Skeletal muscle satellite cell (primary cell): ENCODE measurements around the gene RIMBP2.

Experiments
- H3K27me3 ChIP-seq: 2 replicates; pipeline ENCODE4 v1.7.0; 2013; ENCODE audit warnings: low read length; ENCODE audit not compliant: control insufficient read depth, insufficient read depth
- H3K36me3 ChIP-seq: 2 replicates; pipeline ENCODE4 v1.7.0; 2013; ENCODE audit warnings: mild to moderate bottlenecking, control low read depth, low read length; ENCODE audit not compliant: insufficient read depth
- H3K4me1 ChIP-seq: 2 replicates; pipeline ENCODE4 v1.7.0; 2013; ENCODE audit warnings: low read length; ENCODE audit not compliant: control insufficient read depth, insufficient read depth
- H3K4me2 ChIP-seq: 2 replicates; pipeline ENCODE4 v1.7.0; 2013; ENCODE audit warnings: mild to moderate bottlenecking, low read length
- H3K4me3 ChIP-seq: 2 replicates; pipeline ENCODE4 v1.7.0; 2013; ENCODE audit warnings: low read length
- H3K9ac ChIP-seq: 2 replicates; pipeline ENCODE4 v1.7.0; 2013; ENCODE audit warnings: mild to moderate bottlenecking, low read depth, low read length, moderate library complexity
- H3K9me3 ChIP-seq: replicated peaks from 2 replicates; pipeline ENCODE4 v1.7.0; 2013; ENCODE audit warnings: mild to moderate bottlenecking, control low read depth, low read length

The RIMBP2 gene

GRCh38 chr12:130480887-130481286 is 235.2 kb downstream of the RIMBP2 start:
- Histone ChIP-seq H3K36me3 (no peaks in the 10 kb centered on the region), H3K9ac (no peak overlapping the region), H3K9me3 (peaks cover 11% of the 10 kb centered on the region), H3K27me3 (no peaks in the 10 kb centered on the region), H3K4me1 (no peaks in the 10 kb centered on the region), H3K4me3 (no peak overlapping the region), H3K4me2 (no peak overlapping the region)

GRCh38 chr12:130480231-130480630 is 235.9 kb downstream of the RIMBP2 start:
- Histone ChIP-seq H3K36me3 (no peaks in the 10 kb centered on the region), H3K4me1 (no peaks in the 10 kb centered on the region), H3K9me3 (peaks cover 13% of the 10 kb centered on the region), H3K27me3 (no peaks in the 10 kb centered on the region), H3K9ac (no peak overlapping the region), H3K4me3 (no peak overlapping the region), H3K4me2 (no peak overlapping the region)

DNA sequence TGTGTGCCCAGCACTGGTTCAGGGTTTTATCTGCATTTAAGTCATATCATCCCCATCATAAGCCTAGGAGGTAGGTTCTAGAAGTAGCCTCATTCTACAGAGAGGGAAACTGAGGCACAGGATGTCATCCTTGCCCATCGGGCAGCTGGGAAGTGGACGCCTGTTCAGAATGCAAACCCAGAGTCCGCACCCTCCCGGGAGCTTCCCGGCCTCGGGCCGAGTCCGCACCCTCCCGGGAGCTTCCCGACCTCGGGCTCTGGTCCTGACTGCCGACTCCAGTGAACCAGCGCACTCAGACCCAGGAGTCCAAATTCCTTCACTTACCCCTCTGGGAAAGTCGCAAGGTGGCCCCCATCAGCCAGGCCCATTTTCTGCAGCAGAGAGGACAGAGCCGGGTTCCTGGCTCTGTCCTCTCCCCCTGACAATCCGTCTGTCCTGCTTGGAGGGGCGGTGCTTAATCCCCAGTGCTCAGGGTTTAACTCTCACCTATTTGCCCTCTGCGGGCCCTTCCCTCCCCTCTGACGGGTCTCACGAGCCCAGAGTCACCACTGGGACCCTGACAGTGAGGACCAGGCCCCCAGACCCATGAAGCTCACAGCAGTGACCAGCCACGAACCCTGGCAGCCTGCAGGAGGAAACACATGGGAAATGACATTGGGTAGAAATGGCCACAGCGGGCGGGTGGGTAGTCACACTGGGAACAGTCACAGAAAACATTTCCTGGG is 236.5 kb downstream of the RIMBP2 start:
- H3K4me3 ChIP-seq: no peak overlapping the region
- no peaks in the 10 kb centered on the region for H3K36me3 ChIP-seq
- no peak overlapping the region for H3K4me2 ChIP-seq
- peaks cover 19% of the 10 kb centered on the region for H3K9me3 ChIP-seq
- no peaks in the 10 kb centered on the region for H3K4me1 ChIP-seq
- no peak overlapping the region for H3K9ac ChIP-seq
- H3K27me3 ChIP-seq: no peaks in the 10 kb centered on the region

DNA sequence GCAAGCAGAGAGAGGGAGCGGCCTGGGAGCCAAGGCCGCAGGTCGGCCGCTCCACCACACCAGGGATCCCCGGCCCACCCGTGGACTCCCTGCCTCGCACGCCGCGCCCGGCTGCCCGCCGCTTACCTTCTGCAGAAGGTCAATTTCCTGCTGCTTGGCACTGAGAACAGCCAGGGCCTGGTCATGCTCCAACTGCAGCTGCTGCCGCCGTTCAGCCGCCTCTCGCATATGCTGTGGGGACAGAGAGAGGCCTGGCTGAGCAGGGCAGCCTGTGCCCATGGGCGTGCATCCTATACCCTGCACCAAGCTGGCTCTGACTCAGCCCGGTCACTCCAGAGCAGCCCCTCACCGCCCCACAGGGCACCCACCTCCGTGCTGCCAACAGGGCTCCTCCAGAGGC is 237.3 kb downstream of the RIMBP2 start:
- no peaks in the 10 kb centered on the region for H3K36me3 ChIP-seq
- no peaks in the 10 kb centered on the region for H3K4me1 ChIP-seq
- H3K9me3 ChIP-seq: peaks cover 21% of the 10 kb centered on the region
- no peak overlapping the region for H3K4me2 ChIP-seq
- H3K4me3 ChIP-seq: no peak overlapping the region
- no peak overlapping the region for H3K9ac ChIP-seq
- no peaks in the 10 kb centered on the region for H3K27me3 ChIP-seq

- H3K9me3 ChIP-seq: peaks cover 26% of the 10 kb centered on the region
- no peak overlapping the region for H3K4me2 ChIP-seq
- no peak overlapping the region for H3K9ac ChIP-seq
- H3K4me1 ChIP-seq: no peaks in the 10 kb centered on the region
- no peaks in the 10 kb centered on the region for H3K27me3 ChIP-seq
- no peak overlapping the region for H3K4me3 ChIP-seq
- no peaks in the 10 kb centered on the region for H3K36me3 ChIP-seq
Measured at GRCh38 chr12:130477701-130478100, 238.4 kb downstream of the RIMBP2 start.

DNA sequence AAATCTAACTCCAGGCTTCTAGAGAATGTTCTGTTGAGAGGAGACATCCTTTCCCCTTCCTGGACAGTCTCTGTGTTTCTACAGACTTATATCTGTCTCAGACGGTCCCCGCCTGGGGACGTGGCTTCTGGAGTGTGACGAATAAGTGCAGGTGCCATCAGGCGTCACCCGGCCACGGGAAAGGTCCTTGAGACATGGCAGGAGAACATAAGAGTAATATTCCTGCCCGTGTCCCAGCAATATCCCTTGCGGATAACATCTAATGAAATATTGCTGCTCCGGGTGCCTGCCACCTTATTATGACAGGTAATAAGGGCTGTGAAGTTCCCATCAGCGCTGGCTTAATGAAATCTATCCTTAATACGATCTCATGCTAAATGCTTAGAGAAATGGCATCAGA is 238.8 kb downstream of the RIMBP2 start:
- Histone ChIP-seq H3K27me3 (no peaks in the 10 kb centered on the region), H3K4me1 (no peaks in the 10 kb centered on the region), H3K9ac (no peak overlapping the region), H3K36me3 (no peaks in the 10 kb centered on the region), H3K4me2 (no peak overlapping the region), H3K4me3 (no peak overlapping the region), H3K9me3 (peaks cover 25% of the 10 kb centered on the region)

DNA sequence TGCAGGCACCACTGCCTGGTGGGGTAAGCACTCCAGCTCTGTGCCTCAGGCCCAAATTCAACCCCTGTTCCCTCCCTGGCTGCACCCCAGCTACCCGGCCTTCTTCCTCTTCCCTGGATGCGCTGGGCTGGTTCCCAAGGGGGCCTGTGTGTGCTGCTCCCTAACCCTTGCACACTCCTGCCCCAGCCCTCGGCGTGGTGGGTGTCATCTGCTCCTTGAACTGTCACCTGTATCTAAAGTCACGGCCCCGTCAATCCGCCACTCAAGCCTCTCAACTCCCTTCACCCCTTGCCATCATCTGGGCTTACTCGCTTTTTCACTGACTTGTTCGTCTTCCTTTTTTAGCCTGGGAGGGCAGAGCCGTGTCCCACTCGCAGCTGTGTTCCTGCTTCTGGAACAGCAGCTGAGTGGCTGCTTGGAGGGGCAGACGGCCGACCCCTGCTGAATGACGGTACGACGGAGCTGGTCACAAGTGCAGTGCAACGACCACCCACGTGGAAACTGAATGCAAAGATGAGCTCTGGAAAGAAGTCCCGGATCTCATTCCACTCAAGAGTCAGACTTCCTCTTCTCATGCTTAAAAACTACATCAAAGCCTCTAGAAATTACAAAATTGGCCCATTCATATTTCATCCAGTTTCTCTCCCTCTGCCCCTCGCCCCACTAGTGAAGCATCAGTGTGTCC is 239.5 kb downstream of the RIMBP2 start:
- Histone ChIP-seq H3K36me3 (no peaks in the 10 kb centered on the region), H3K4me2 (no peak overlapping the region), H3K27me3 (no peaks in the 10 kb centered on the region), H3K4me1 (no peaks in the 10 kb centered on the region), H3K4me3 (no peak overlapping the region), H3K9ac (no peak overlapping the region), H3K9me3 (peaks cover 24% of the 10 kb centered on the region)

GRCh38 chr12:130474599-130475269 is 241.4 kb downstream of the RIMBP2 start:
- Histone ChIP-seq H3K36me3 (no peaks in the 10 kb centered on the region), H3K4me1 (no peaks in the 10 kb centered on the region), H3K9me3 (peaks cover 32% of the 10 kb centered on the region), H3K27me3 (no peaks in the 10 kb centered on the region), H3K4me3 (no peak overlapping the region), H3K9ac (no peak overlapping the region), H3K4me2 (no peak overlapping the region)

GRCh38 chr12:130473266-130473665 is 242.8 kb downstream of the RIMBP2 start:
- Histone ChIP-seq H3K36me3 (no peaks in the 10 kb centered on the region), H3K27me3 (no peaks in the 10 kb centered on the region), H3K4me1 (no peaks in the 10 kb centered on the region), H3K4me2 (no peak overlapping the region), H3K9me3 (peaks cover 32% of the 10 kb centered on the region), H3K9ac (no peak overlapping the region), H3K4me3 (no peak overlapping the region)

GRCh38 chr12:130470969-130471368 is 245.1 kb downstream of the RIMBP2 start:
- H3K9me3 ChIP-seq: peaks cover 35% of the 10 kb centered on the region
- H3K4me2 ChIP-seq: no peak overlapping the region
- H3K4me3 ChIP-seq: no peak overlapping the region
- no peak overlapping the region for H3K9ac ChIP-seq
- no peaks in the 10 kb centered on the region for H3K4me1 ChIP-seq
- no peaks in the 10 kb centered on the region for H3K36me3 ChIP-seq
- H3K27me3 ChIP-seq: no peaks in the 10 kb centered on the region

DNA sequence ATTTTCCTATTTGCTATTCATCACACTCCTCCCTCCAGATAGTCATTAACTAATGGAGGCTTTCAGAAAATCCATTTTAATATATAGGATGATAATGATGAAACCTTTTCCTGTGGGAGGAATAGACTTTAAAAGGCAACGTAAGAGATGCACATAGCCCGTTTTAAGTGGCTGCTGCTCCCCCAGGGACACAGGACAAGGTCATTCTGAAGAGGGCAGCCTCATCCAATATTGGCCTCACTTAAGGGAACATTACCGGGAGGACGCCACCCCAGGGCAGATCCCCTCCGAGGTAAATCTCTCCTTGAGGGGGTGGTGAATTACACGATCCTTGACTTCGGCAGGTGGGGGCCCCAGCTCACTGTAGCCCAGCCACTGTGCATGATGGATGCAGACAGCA is 246.5 kb downstream of the RIMBP2 start:
- Histone ChIP-seq H3K4me3 (no peak overlapping the region), H3K9ac (no peak overlapping the region), H3K27me3 (no peaks in the 10 kb centered on the region), H3K9me3 (peaks cover 26% of the 10 kb centered on the region), H3K4me1 (no peaks in the 10 kb centered on the region), H3K4me2 (no peak overlapping the region), H3K36me3 (no peaks in the 10 kb centered on the region)
